HG03575 (cell line): ENCODE results near the gene CYB561D1.

ENCODE experiments used
- ATAC-seq: cut with Tn5 transposase; IDR thresholded peaks from one replicate; pipeline ENCODE4 v1.9.1; 2021; ENCODE audit not compliant: unreplicated experiment, insufficient number of reproducible peaks, low FRiP score; ENCODE audit errors: extremely low read depth

Gene CYB561D1

DNA sequence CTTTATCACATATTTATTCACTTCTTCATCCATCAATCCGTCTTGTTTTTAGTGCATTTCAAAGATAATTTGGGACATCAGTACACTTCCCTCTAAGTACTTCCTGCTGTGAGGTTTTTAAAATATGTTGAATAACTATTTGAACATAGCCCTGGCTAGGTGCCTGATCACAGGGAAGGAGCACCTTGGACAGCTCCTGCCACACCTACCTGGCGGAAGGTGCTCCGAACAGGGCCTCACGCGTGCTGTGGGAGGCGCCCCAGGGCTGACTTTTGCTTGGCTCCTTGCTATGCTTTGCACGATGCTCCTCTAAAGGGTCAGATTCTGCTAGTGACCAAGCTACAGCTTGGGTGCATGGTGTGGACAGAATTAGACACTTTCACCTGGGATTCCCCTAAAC, 15.1 kb upstream of the CYB561D1 start:
- ATAC-seq = no peak

DNA sequence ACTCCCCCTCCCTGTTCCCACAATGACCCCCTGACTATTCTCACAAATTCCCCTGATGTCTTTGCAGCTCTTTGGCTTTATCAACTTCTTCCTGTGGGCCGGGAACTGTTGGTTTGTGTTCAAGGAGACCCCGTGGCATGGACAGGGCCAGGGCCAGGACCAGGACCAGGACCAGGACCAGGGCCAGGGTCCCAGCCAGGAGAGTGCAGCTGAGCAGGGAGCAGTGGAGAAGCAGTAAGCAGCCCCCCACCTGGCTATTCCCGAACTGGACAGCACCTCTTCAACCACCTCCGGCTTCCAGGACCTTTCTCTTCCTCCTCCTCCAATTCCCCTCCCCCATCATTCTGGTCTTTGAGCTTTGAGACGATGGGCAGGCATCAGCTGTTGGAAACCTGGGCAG, 14.6 kb upstream of the CYB561D1 start:
- no peak for ATAC-seq

- no peak for ATAC-seq
These were observed 14.0 kb upstream of the CYB561D1 start for GRCh38 chr1:109479901-109480300.

- no peak for ATAC-seq
These were observed 12.2 kb upstream of the CYB561D1 start for GRCh38 chr1:109481646-109482045.

DNA sequence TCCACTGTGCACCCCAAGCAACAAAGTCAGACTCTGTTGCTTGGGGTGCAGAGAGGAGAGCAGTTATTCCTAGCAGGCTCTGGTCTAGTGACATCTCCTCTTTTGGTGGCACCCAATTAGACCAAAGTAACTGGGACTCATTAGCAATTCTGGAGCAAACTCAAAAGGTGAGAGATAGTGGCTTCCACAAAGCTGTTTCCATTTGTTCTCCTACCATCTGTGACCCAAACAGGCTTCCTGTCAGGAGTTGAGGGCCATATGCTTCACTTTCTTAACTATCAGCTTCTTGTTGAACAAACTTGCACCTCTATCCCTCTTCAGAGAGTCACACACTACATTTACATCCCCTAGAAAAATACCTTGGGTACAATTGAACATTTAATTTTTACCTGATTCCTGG, 11.7 kb upstream of the CYB561D1 start:
- ATAC-seq = no peak

DNA sequence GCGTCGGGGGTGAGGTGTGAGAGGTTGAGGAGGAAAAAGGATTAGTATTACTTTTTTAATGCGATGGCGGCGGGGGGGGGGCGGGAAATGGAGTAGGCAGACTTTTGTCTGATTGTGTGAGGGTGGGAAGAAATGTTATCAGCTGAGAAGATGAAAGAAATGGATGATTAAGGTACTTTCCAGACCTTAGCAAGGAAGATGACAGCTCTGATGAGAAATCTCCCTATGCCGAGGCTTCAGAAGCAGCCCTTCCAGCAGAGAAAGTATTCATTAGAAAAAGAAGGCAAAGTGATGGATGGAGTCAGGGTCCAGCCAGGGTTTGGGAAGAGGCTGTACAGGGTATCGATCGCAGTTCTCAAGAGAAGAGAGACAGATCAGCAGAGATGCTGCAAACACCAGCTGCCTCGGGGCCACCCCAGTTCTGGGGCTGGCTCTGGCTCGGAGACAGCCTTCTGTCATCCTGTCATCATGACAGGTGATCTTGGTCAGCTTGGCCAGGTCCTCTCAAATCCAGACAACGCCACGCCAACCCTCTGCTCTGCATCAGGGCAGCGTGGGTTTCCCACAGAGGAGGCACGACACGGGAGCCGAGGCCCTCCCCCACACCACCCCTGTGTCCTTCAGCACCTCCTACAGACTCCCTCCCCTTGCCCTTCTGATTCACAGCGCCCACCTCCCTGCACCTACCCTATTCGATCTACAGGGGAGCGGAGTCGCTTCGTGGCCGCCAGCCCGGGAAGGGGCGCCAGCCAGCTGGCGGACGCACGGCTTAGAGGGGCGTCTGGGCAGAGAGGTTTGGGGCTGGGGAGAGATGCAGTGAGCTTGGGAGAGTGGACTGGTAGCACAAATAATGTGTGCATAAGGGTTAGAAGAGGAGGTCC, 10.9 kb upstream of the CYB561D1 start:
- no peak for ATAC-seq

DNA sequence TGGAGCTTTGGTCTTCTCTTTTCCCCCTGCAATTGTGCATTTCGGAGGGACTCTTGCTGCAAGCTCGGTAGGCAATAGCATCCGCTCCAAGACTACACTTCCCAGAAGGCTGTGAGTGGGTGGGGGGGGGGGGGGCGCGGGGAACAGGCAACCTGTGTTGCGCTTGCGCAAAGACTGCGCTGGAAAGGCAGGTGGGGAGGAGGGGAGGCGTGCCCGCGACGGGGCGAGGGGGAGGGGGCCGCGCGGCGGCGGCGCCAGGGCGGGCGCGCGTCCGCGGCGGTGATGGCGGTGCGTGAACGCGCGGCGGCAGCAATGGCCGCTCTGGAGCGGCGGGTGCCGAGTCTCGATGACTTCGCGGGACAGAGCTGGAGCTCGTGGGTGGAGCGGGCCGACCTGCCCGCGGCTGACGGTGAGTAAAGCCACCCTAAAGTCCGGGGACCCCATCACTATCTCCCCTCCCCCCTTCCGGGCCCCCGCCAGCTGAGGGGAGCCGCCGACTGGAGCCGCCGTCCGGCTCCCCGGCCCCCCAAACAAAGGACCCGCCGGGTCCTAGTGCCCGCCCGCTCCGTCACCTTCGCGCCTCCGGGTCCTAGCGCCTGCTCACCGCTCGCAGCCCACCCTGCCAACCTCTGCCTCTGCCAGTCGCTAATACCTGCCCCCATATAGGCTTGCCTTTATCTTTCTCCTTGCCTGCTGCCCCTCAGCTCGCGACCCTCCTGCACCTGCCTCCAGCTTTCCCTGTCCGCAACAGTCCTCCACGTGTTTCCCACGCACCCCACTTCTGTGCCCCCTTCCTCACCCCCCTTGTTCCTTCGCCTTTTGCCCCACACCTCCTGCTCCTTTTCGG, 10.0 kb upstream of the CYB561D1 start, which contains the start of gene ATXN7L2:
ATXN7L2 (plus strand) TSS at position 234 of the 847 bp plus-strand sequence; CDS start at position 283, 49 bp downstream.
- no peak for ATAC-seq

GRCh38 chr1:109484519-109484975, 9.3 kb upstream of the CYB561D1 start:
- ATAC-seq = no peak

DNA sequence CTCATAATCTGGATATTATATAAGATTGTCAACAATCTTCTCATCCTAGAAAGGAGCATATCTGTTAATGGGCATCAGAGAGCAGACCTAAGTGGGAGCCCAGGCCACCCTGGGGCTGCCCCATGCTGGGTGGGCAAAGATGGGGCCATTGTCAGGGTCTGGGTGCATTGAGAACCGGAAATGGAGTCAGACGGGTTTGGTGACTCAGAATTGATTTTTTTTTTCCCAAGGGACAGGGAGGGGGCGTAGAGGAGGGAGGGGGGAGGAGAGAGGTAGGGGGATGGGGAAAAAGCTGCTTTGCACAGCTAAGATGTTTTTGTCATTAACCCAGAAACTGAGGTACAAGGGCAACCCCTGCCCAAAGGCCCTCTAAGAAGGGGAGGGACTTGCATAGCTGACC, 8.9 kb upstream of the CYB561D1 start:
- ATAC-seq = no peak

GRCh38 chr1:109487261-109487660, 6.6 kb upstream of the CYB561D1 start:
- ATAC-seq = no peak

DNA sequence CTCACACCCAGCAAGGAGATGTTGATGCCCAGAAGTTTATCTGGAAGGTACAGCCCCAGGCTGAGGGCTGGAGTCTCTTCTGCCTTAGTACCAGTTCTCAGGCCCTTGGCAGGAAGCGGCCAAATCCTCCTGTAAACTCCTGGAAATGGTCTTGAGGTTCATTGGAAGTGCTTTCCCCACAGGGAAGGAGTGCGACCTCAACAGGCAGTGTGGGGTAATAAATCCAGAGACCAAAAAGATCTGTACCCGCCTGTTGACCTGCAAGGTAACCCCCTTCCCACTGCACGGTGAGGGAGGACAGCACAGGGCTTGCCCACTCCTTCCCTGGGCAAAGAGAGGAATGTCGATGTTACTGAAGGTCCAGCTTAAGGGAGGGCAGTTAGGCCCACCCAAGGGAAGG, 5.7 kb upstream of the CYB561D1 start:
- no peak for ATAC-seq

GRCh38 chr1:109488696-109489095, 5.2 kb upstream of the CYB561D1 start:
- ATAC-seq = no peak

- ATAC-seq = no peak
These were observed 3.6 kb upstream of the CYB561D1 start for GRCh38 chr1:109490029-109490933.

DNA sequence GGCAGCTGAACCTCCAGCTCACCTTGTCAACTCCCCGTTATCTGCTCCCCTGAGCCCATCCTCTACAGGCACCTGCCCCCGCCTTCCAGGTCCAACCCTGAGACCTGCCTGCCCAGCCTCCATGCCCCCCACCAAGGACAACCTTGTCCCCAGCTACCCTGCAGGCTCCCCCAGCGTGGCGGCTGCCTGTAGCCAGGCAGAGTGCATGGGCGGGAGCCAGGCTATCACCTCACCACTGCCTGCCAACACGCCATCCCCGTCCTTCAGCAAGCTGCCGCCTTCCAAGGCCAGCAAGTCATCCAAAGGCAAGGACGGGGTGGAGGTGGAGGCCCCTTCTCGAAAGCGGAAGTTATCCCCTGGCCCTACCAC, 3.0 kb upstream of the CYB561D1 start:
- no peak for ATAC-seq

GRCh38 chr1:109491372-109491771, 2.5 kb upstream of the CYB561D1 start:
- ATAC-seq = no peak

- ATAC-seq = no peak
These were observed 1.1 kb upstream of the CYB561D1 start for GRCh38 chr1:109492779-109493178.

- no peak for ATAC-seq
These were observed 667 bp upstream of the CYB561D1 start for GRCh38 chr1:109493227-109493626.

DNA sequence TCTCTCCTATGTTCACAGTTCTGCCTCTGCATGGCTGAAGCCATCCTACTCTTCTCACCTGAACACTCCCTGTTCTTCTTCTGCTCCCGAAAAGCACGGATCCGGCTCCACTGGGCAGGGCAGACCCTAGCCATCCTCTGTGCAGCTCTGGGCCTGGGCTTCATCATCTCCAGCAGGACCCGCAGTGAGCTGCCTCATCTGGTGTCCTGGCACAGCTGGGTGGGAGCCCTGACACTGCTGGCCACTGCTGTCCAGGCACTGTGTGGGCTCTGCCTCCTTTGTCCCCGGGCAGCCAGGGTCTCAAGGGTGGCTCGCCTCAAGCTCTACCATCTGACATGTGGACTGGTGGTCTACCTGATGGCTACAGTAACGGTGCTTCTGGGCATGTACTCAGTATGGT, 1.8 kb downstream of the CYB561D1 start:
- no peak for ATAC-seq
